HEK293T (cell line): ENCODE data around the gene ANKRD65.

Experiments used
- CTCF ChIA-PET: fragments of 350-600 bp; formaldehyde crosslinking; extraction: SDS; loops from one replicate; lab custom pipeline; 2021; ENCODE audit warnings: antibody characterized with exemption, inconsistent platforms; lab: Yijun Ruan, JAX
- POLR2A ChIA-PET: fragments of 350-600 bp; formaldehyde crosslinking; extraction: SDS; loops from one replicate; lab custom pipeline; 2020; ENCODE audit warnings: antibody characterized with exemption, inconsistent platforms; lab: Yijun Ruan, JAX
- DNase-seq: peaks from one replicate; pipeline ENCODE4 v3.0.0; 2012; ENCODE audit warnings: mixed read lengths; ENCODE audit errors: extremely low spot score
- ARNT ChIP-seq: fragments of 450-650 bp; IDR thresholded peaks from 2 replicates; pipeline ENCODE4 v1.6.1; 2017; ENCODE audit warnings: mild to moderate bottlenecking
- BHLHE40 ChIP-seq: fragments of 450-650 bp; IDR thresholded peaks from 2 replicates; pipeline ENCODE4 v1.6.1; 2016; ENCODE audit warnings: mild to moderate bottlenecking, moderate library complexity, borderline replicate concordance
- CTBP1 ChIP-seq: fragments of 450-650 bp; IDR thresholded peaks from 2 replicates; pipeline ENCODE4 v1.6.1; 2016; ENCODE audit warnings: borderline replicate concordance
- ELF4 ChIP-seq: fragments of 450-650 bp; IDR thresholded peaks from 2 replicates; pipeline ENCODE4 v1.6.1; 2017; ENCODE audit warnings: antibody characterized with exemption
- FOXA1 ChIP-seq: fragments of 450-650 bp; IDR thresholded peaks from 2 replicates; pipeline ENCODE4 v1.6.1; 2016; ENCODE audit warnings: mild to moderate bottlenecking
- FOXK2 ChIP-seq: fragments of 450-650 bp; IDR thresholded peaks from 2 replicates; pipeline ENCODE4 v1.6.1; 2016; ENCODE audit warnings: mild to moderate bottlenecking
- FOXM1 ChIP-seq: fragments of 450-650 bp; IDR thresholded peaks from 2 replicates; pipeline ENCODE4 v1.6.1; 2017; ENCODE audit warnings: mild to moderate bottlenecking, borderline replicate concordance
- HDGF ChIP-seq: fragments of 450-650 bp; IDR thresholded peaks from 2 replicates; pipeline ENCODE4 v1.6.1; 2017; ENCODE audit warnings: antibody characterized with exemption, borderline replicate concordance
- L3MBTL2 ChIP-seq: fragments of 450-650 bp; conservative IDR thresholded peaks from 2 replicates; pipeline ENCODE4 v1.6.1; 2016; ENCODE audit warnings: mild to moderate bottlenecking
- LEF1 ChIP-seq: fragments of 450-650 bp; IDR thresholded peaks from 2 replicates; pipeline ENCODE4 v1.6.1; 2017; ENCODE audit warnings: mild to moderate bottlenecking, borderline replicate concordance
- NFRKB ChIP-seq: fragments of 450-650 bp; IDR thresholded peaks from 2 replicates; pipeline ENCODE4 v1.6.1; 2016; ENCODE audit warnings: mild to moderate bottlenecking, moderate library complexity
- PKNOX1 ChIP-seq: fragments of 450-650 bp; IDR thresholded peaks from 2 replicates; pipeline ENCODE4 v1.6.1; 2016
- SP1 ChIP-seq: fragments of 450-650 bp; IDR thresholded peaks from 2 replicates; pipeline ENCODE4 v1.6.1; 2017
- SUZ12 ChIP-seq: fragments of 450-650 bp; IDR thresholded peaks from 2 replicates; pipeline ENCODE4 v1.6.1; 2016; ENCODE audit warnings: mild to moderate bottlenecking
- TARDBP ChIP-seq: fragments of 450-650 bp; IDR thresholded peaks from 2 replicates; pipeline ENCODE4 v1.6.1; 2016
- ZNF384 ChIP-seq: fragments of 450-650 bp; IDR thresholded peaks from 2 replicates; pipeline ENCODE4 v1.6.1; 2016

Gene ANKRD65

GRCh38 chr1:1434131-1434823 lies 13.2 kb upstream of the ANKRD65 start:
- TF ChIP-seq L3MBTL2 (no peak), NFRKB (no peak), HDGF (no peak), ARNT (no peak), PKNOX1 (no peak), SUZ12 (no peak)
- POLR2A ChIA-PET = interaction anchor here (1.3 to 2.2 kb wide), 3 partner anchors 26 to 35 kb away, joined by 5 to 10 read pairs (median 5); partner anchors contain the start of gene CCNL2
- DNase-seq = no peak
- CTCF ChIA-PET = interaction anchor here (0.8 kb wide), 1 partner anchor 35 kb away, joined by 3 read pairs; the partner anchor contains the start of gene CCNL2

GRCh38 chr1:1433804-1434130 lies 12.7 kb upstream of the ANKRD65 start:
- DNase-seq = peak; percentile 14
- no peak for TF ChIP-seq SP1
- no peak for TF ChIP-seq ELF4
- TF ChIP-seq ARNT = no peak
- TF ChIP-seq HDGF = no peak
- no peak for TF ChIP-seq LEF1
- no peak for TF ChIP-seq L3MBTL2
- no peak for TF ChIP-seq TARDBP
- TF ChIP-seq SUZ12 = no peak
- no peak for TF ChIP-seq BHLHE40
- no peak for TF ChIP-seq FOXM1
- no peak for TF ChIP-seq NFRKB
- no peak for TF ChIP-seq PKNOX1
- no peak for TF ChIP-seq ZNF384
- TF ChIP-seq CTBP1 = no peak
- TF ChIP-seq FOXA1 = no peak
- no peak for TF ChIP-seq FOXK2
- CTCF ChIA-PET = interaction anchor here (0.8 kb wide), 1 partner anchor 35 kb away, joined by 3 read pairs; the partner anchor contains the start of gene CCNL2
- POLR2A ChIA-PET = interaction anchor here (1.3 to 2.2 kb wide), 2 partner anchors 26 to 35 kb away, joined by 5 to 10 read pairs; partner anchors contain the start of gene CCNL2

GRCh38 chr1:1432951-1433803 lies 12.1 kb upstream of the ANKRD65 start:
- POLR2A ChIA-PET = interaction anchor here (1.3 to 2.2 kb wide), 2 partner anchors 25 to 34 kb away, joined by 5 to 10 read pairs; partner anchors contain the start of gene CCNL2
- CTCF ChIA-PET = interaction anchor here (0.8 to 3.0 kb wide), 2 partner anchors 8 to 34 kb away, joined by 3 to 13 read pairs; partner anchors contain the start of gene CCNL2
- DNase-seq = peak; percentile 10
- TF ChIP-seq FOXK2 = no peak
- no peak for TF ChIP-seq CTBP1
- no peak for TF ChIP-seq ELF4
- TF ChIP-seq FOXA1 = no peak
- no peak for TF ChIP-seq PKNOX1
- TF ChIP-seq L3MBTL2 = no peak
- TF ChIP-seq NFRKB = no peak
- no peak for TF ChIP-seq HDGF
- TF ChIP-seq ARNT = no peak
- TF ChIP-seq SP1 = no peak
- TF ChIP-seq FOXM1 = no peak
- no peak for TF ChIP-seq BHLHE40

GRCh38 chr1:1432274-1432950 lies 11.3 kb upstream of the ANKRD65 start:
- TF ChIP-seq ELF4 (no peak), PKNOX1 (no peak), TARDBP (no peak), NFRKB (no peak), FOXM1 (no peak), ARNT (no peak), CTBP1 (no peak), SP1 (no peak), BHLHE40 (no peak), SUZ12 (no peak), L3MBTL2 (no peak), FOXK2 (no peak), ZNF384 (no peak)
- ChIA-PET CTCF (interaction anchor here (3.0 kb wide), 1 partner anchor 9 kb away, joined by 13 read pairs; no protein-coding TSS in a partner anchor), POLR2A (interaction anchor here (2.2 kb wide), 1 partner anchor 25 kb away, joined by 10 read pairs; no protein-coding TSS in a partner anchor)
- no peak for DNase-seq
